Loucy (cell line): ENCODE results near the gene UGT1A6.

Experiments used
- CTCF ChIP-seq: fragments of 200-600 bp; sonication (generic); conservative IDR thresholded peaks from 2 replicates; pipeline ENCODE4 v1.5.1; 2014; ENCODE audit warnings: mild to moderate bottlenecking, antibody characterized with exemption, low read length
- EZH2phosphoT487 ChIP-seq: fragments of 200-600 bp; IDR thresholded peaks from 2 replicates; pipeline ENCODE4 v1.6.1; 2018; ENCODE audit warnings: antibody characterized with exemption, mild to moderate bottlenecking, moderate library complexity, borderline replicate concordance

- TF ChIP-seq CTCF (no peak), EZH2phosphoT487 (no peak)
These were observed at the start of gene UGT1A6 for GRCh38 chr2:233692648-233693047.
